GM12874 (cell line): ENCODE data around the gene SREBF1.

ENCODE experiments used
- TF ChIP-seq, protein P1 (sequence below): IDR thresholded peaks from 2 replicates; pipeline ENCODE4 v1.5.1; 2011; ENCODE audit warnings: low read depth, mild to moderate bottlenecking, control low read depth, low read length, moderate library complexity; ENCODE audit not compliant: insufficient read depth

The SREBF1 gene

GRCh38 chr17:17844079-17844478 lies 7.3 kb upstream of the SREBF1 start:
- TF ChIP-seq, protein P1, sequence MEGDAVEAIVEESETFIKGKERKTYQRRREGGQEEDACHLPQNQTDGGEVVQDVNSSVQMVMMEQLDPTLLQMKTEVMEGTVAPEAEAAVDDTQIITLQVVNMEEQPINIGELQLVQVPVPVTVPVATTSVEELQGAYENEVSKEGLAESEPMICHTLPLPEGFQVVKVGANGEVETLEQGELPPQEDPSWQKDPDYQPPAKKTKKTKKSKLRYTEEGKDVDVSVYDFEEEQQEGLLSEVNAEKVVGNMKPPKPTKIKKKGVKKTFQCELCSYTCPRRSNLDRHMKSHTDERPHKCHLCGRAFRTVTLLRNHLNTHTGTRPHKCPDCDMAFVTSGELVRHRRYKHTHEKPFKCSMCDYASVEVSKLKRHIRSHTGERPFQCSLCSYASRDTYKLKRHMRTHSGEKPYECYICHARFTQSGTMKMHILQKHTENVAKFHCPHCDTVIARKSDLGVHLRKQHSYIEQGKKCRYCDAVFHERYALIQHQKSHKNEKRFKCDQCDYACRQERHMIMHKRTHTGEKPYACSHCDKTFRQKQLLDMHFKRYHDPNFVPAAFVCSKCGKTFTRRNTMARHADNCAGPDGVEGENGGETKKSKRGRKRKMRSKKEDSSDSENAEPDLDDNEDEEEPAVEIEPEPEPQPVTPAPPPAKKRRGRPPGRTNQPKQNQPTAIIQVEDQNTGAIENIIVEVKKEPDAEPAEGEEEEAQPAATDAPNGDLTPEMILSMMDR, result no peak

DNA sequence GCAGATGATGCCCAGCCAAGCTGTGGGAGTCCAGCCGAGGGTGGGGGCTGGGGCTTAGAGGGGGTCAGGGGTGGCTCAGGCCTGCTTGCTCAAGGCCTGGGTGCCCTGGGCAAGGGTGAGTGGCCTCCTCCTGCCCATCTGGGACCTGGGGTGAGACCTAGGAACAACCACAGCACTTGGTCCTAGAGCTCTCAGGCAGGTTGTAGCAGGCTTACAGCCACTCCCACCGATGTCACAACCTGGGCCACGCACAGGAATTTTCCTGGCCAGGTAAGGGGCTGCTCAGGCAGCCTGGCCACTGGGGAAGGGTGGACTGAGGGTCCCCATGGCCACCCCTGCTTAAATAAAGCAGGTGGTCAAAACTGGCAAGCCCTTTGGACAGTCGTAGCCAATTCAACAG lies 6.3 kb upstream of the SREBF1 start:
- TF ChIP-seq, protein P1, result no peak

GRCh38 chr17:17842111-17842876 lies 5.5 kb upstream of the SREBF1 start:
- TF ChIP-seq, protein P1, result no peak

DNA sequence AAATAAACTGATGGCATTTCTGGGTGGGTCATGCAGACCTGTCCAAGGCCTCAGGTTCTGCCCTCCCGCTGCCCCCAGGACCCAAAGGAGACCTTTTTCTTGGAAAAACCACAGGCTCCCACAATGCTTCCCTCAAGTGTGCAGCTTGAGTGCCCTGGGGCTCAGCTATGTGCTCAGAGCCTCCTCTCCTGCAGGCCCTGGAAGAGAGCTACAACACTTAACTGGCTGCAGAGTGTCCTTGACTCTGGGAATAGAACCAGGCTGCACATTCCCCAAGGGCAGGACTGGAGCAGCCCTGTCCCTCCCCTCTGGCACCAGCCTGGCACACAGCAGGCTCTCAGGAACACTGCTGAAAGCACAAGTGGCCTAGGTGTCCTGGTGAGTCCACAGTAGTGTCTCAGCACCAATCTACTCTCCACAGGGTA lies 4.8 kb upstream of the SREBF1 start:
- TF ChIP-seq, protein P1, result no peak

DNA sequence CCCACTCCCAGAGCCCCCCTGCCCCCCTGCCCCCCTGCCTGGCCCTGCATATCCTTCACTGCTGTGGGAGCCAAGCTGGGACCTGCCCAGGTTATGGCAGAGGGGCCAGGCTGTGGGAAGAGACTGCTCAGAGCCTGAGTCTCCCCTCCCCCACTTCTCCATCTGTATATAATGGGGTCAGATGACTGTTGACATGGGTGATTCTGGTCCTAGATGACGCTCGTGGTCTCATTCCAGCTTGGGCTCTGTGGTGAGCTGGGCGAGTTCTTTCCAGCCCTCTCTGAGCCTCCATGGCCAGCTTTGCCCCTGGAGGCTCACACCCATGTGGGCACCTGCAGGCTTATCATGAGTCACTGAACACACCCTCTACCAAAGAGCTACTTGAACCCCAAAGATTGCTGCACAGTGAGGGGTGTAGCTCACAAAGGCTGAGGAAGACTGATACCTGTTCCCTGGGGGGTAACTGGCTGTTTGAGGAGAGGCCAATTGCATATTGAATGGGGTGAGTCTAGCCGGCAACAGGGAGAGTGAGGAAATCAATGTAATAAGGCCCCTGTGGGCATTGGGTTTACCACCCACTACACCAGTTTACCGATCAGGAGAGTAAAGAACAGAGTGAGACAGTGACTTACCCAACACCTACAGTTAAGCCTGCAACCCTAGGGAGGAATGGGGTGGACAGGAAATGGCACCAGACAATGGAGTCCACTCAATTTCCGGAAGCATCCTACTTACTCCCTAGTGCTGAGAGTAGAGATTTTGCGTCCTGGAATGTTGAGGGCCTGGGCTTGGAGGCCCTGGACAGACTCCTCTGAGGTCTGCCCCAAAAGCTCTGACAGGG lies 4.2 kb upstream of the SREBF1 start:
- TF ChIP-seq, protein P1, result no peak

- TF ChIP-seq, protein P1, result no peak
Measured at GRCh38 chr17:17839791-17840707, 3.3 kb upstream of the SREBF1 start.
